Activated CD4-positive, alpha-beta T cell treated with anti-CD3 and anti-CD28 coated beads, Interleukin-2, amount 50 U/mL, for 4 hours (primary cell): ENCODE measurements around the gene IFI35.
"Not testable (repeated sequence)": the region's sequence is repeated elsewhere in the genome, so short reads cannot be mapped to it uniquely, and the experiment has no call there.

Experiments used
- DNase-seq, 2 experiments: peaks; one replicate each; pipeline ENCODE4 v3.0.0-alpha.2; 2020

Gene IFI35

GRCh38 chr17:43024407-43025289 lies 18.1 kb downstream of the IFI35 start, which contains the start of gene RND2:
Gene RND2 (plus strand): TSS chr17:43025231. CDS start chr17:43025348, 117 bp downstream.
- peak; percentile 74 to 75 for DNase-seq

GRCh38 chr17:43025290-43025657 lies 18.7 kb downstream of the IFI35 start:
- DNase-seq, result no peak

GRCh38 chr17:43025766-43026537 lies 19.4 kb downstream of the IFI35 start:
- no peak for DNase-seq

GRCh38 chr17:43026595-43026994 lies 20.0 kb downstream of the IFI35 start:
- no peak for DNase-seq

GRCh38 chr17:43027091-43028032 lies 20.8 kb downstream of the IFI35 start:
- no peak for DNase-seq

- no peak for DNase-seq
These were observed 21.8 kb downstream of the IFI35 start for GRCh38 chr17:43028221-43028861.

- no peak for DNase-seq
These were observed 23.7 kb downstream of the IFI35 start for GRCh38 chr17:43030137-43030767.

GRCh38 chr17:43031666-43032065 lies 25.1 kb downstream of the IFI35 start:
- no peak for DNase-seq

- DNase-seq, result no peak
These were observed 27.6 kb downstream of the IFI35 start for GRCh38 chr17:43033948-43034881.

- DNase-seq, result no peak
These were observed 28.3 kb downstream of the IFI35 start for GRCh38 chr17:43034894-43035293.

GRCh38 chr17:43039646-43040045 lies 33.1 kb downstream of the IFI35 start:
- no peak for DNase-seq

GRCh38 chr17:43040655-43041054 lies 34.1 kb downstream of the IFI35 start:
- DNase-seq, result no peak

- DNase-seq, result no peak
These were observed 35.5 kb downstream of the IFI35 start for GRCh38 chr17:43042025-43042628.

- no peak for DNase-seq
These were observed 36.7 kb downstream of the IFI35 start for GRCh38 chr17:43043307-43043706.

- no peak for DNase-seq
These were observed 37.4 kb downstream of the IFI35 start for GRCh38 chr17:43044024-43044423.

GRCh38 chr17:43051969-43052368 lies 45.4 kb downstream of the IFI35 start:
- DNase-seq, result no peak

GRCh38 chr17:43053008-43053407 lies 46.4 kb downstream of the IFI35 start:
- not testable (repeated sequence) for DNase-seq

- no peak for DNase-seq
These were observed 49.5 kb downstream of the IFI35 start for GRCh38 chr17:43056051-43056450.

- DNase-seq, result no peak
These were observed 56.5 kb downstream of the IFI35 start for GRCh38 chr17:43062984-43063638.
